Karpas-422 (cell line): ENCODE results near the gene KIRREL3. TPM values are rescaled to one million over a fixed set of nuclear protein-coding genes. Genes with fewer than 3 reads are reported as not detected.

ENCODE experiments used
- DNase-seq: peaks from one replicate; pipeline ENCODE4 v3.0.0-alpha.2; 2015
- H2AFZ ChIP-seq: fragments of 200-600 bp; sonication (generic); 2 replicates; pipeline ENCODE4 v1.6.1; 2014; ENCODE audit warnings: antibody characterized with exemption, low read length, mixed read lengths
- H3K27ac ChIP-seq: fragments of 200-600 bp; sonication (generic); 2 replicates; pipeline ENCODE4 v1.5.1; 2014; ENCODE audit warnings: mild to moderate bottlenecking, low read length, moderate library complexity
- H3K27me3 ChIP-seq: fragments of 200-600 bp; sonication (generic); 2 replicates; pipeline ENCODE4 v1.6.1; 2014; ENCODE audit warnings: low read length, mixed read lengths
- H3K36me3 ChIP-seq: fragments of 200-600 bp; sonication (generic); 2 replicates; pipeline ENCODE4 v1.6.1; 2014; ENCODE audit warnings: low read length, mixed read lengths; ENCODE audit not compliant: insufficient read depth
- H3K4me1 ChIP-seq: fragments of 200-600 bp; sonication (generic); 2 replicates; pipeline ENCODE4 v1.6.1; 2014; ENCODE audit warnings: mild to moderate bottlenecking, low read length, mixed read lengths
- H3K4me2 ChIP-seq: fragments of 200-600 bp; sonication (generic); 2 replicates; pipeline ENCODE4 v1.6.1; 2014; ENCODE audit warnings: low read length, low read depth, mild to moderate bottlenecking; ENCODE audit not compliant: poor library complexity, severe bottlenecking
- H3K4me3 ChIP-seq: fragments of 200-600 bp; sonication (generic); 2 replicates; pipeline ENCODE4 v1.5.1; 2014; ENCODE audit warnings: mild to moderate bottlenecking, antibody characterized with exemption, low read length, mixed read lengths
- H3K79me2 ChIP-seq: fragments of 200-600 bp; sonication (generic); 2 replicates; pipeline ENCODE4 v1.6.1; 2014; ENCODE audit warnings: mild to moderate bottlenecking, low read length, mixed read lengths
- H3K9ac ChIP-seq: fragments of 200-600 bp; sonication (generic); 2 replicates; pipeline ENCODE4 v1.6.0; 2014; ENCODE audit warnings: low read length
- H3K9me2 ChIP-seq: fragments of 200-600 bp; sonication (generic), shearing (Covaris generic); replicated peaks from 2 replicates; pipeline ENCODE4 v1.6.0; 2014; ENCODE audit warnings: mild to moderate bottlenecking, low read length, moderate library complexity; ENCODE audit not compliant: insufficient read depth
- H3K9me3 ChIP-seq: fragments of 300-700, 200-600 bp; sonication (generic); 2 replicates; pipeline ENCODE4 v1.6.1; 2014; ENCODE audit warnings: low read length, mixed read lengths
- H4K20me1 ChIP-seq: fragments of 200-600 bp; sonication (generic); 2 replicates; pipeline ENCODE4 v1.6.1; 2014; ENCODE audit warnings: mild to moderate bottlenecking, antibody characterized with exemption, low read length, low read depth; ENCODE audit not compliant: insufficient read depth
- total RNA-seq: library from RNA; depleted of rRNA; stranded (reverse); fragments of >200 nt; shearing (Covaris generic); gene quantifications from 2 replicates; pipeline ENCODE4 v1.2.3, GENCODE V29; 2014; ENCODE audit warnings: low replicate concordance

The KIRREL3 gene
- total RNA-seq, 1 experiment from 2014 or later = not detected

DNA sequence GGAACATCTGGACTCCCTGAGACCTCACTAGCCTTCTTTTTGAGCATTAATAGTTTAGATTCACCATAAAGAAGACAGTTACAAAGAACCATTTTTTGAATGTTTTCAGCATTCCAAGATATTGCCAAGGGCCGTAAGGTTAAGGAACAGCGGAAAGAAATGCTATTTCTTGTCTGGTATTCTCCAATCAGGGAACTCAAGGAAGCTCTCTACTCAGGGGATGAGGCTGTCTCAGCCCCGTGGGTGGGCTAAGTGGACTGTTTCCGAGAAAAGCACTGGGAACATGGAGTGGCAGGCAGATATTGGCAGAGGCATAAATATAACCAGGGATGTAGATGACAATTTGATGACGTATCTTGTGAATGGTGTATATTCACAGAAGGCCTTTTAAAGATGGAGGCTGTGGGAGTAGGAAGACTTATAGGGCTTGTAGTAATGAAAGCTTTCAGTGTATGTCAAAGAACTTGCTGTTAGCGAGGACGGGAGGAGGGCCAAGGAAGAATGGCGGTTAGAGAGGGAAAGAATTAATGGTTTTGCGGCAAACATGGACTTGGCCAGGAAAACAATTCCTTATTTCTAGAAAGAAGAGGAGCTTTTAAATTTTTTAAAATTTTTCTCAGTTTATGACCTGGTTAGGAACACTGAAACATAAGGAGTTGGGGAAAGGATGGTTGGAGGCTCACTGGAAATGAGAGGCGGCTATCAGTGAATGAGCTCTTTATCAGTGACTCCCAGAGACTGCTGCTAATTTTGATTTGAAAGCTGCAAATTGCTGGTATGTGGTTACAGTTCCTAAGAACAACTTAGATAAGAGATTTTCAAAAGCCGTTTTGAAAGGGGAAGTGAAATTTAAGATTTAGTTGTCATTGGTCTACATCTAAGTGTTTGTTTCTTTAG, 580.5 kb downstream of the KIRREL3 start:
- DNase-seq = peak; percentile 74
- Histone ChIP-seq H3K27ac (peak overlapping the region; percentile 79), H4K20me1 (no peaks in the 10 kb centered on the region), H3K4me1 (peaks cover 41% of the 10 kb centered on the region), H3K79me2 (no peaks in the 10 kb centered on the region), H3K27me3 (no peaks in the 10 kb centered on the region), H3K36me3 (no peaks in the 10 kb centered on the region), H3K9me3 (no peaks in the 10 kb centered on the region), H3K4me2 (peak overlapping the region; percentile 68), H2AFZ (no peak overlapping the region), H3K9ac (peak overlapping the region; percentile 37), H3K9me2 (no peaks in the 10 kb centered on the region), H3K4me3 (0 out of 2 replicates have a peak overlapping the region, but pooled peaks have one; percentile 27)

GRCh38 chr11:126418887-126419286, 581.7 kb downstream of the KIRREL3 start:
- Histone ChIP-seq H3K27me3 (no peaks in the 10 kb centered on the region), H3K9me3 (no peaks in the 10 kb centered on the region), H3K27ac (peak overlapping the region; percentile 57; the same call in 1 of the 2 replicates), H4K20me1 (no peaks in the 10 kb centered on the region), H3K9ac (no peak overlapping the region), H3K79me2 (no peaks in the 10 kb centered on the region), H3K9me2 (no peaks in the 10 kb centered on the region), H2AFZ (no peak overlapping the region), H3K4me2 (no peak overlapping the region), H3K4me1 (peaks cover 41% of the 10 kb centered on the region), H3K36me3 (no peaks in the 10 kb centered on the region), H3K4me3 (no peak overlapping the region)
- DNase-seq = no peak

DNA sequence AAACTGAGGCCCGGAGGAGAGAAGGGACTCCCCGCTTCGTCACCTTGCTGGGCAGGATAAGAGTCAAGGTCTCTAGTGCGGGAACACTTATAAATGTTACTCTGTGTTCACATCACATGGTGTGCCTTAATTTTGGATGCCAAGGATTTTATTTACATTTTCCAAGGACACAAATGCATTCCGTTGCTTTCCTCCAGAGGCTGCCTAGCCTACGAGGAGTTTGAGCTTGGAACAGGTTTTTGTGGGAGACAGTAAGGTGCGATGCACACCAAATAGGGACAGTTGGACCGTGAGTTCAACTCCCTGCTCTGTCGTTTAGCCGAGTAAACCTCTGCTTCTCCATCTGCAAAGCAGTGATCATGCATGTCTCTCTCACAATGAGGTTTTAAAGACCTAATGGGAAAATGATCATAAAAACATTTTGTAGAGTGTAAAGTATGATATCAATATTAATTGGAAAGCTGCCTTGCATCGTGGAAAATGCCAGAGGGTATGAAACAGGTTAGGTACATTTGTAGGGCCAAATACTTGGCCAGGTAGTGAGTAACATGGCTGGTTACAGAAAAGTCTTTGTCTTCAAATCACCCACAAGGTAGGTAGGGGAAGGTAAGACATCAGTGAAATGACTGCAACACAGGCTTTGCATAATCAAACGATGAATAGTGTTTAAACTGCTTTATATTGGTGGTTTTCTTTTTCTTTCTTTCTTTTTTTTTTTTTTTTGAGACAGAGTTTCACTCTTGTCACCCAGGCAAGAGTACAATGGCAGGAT, 583.3 kb downstream of the KIRREL3 start:
- no peaks in the 10 kb centered on the region for H3K27me3 ChIP-seq
- H4K20me1 ChIP-seq = no peaks in the 10 kb centered on the region
- H2AFZ ChIP-seq = no peak overlapping the region
- no peaks in the 10 kb centered on the region for H3K36me3 ChIP-seq
- no peaks in the 10 kb centered on the region for H3K79me2 ChIP-seq
- no peaks in the 10 kb centered on the region for H3K9me3 ChIP-seq
- peak overlapping the region; percentile 75 for H3K4me2 ChIP-seq
- peaks cover 41% of the 10 kb centered on the region for H3K4me1 ChIP-seq
- H3K27ac ChIP-seq = no peak overlapping the region
- H3K4me3 ChIP-seq = peak overlapping the region; percentile 65
- no peak for DNase-seq
- H3K9me2 ChIP-seq = no peaks in the 10 kb centered on the region
- peak overlapping the region; percentile 69 for H3K9ac ChIP-seq

- Histone ChIP-seq H3K9ac (peak overlapping the region; percentile 69), H3K36me3 (no peaks in the 10 kb centered on the region), H3K27me3 (no peaks in the 10 kb centered on the region), H3K4me1 (peaks cover 41% of the 10 kb centered on the region), H3K4me3 (peak overlapping the region; percentile 65), H3K4me2 (peak overlapping the region; percentile 75), H3K9me2 (no peaks in the 10 kb centered on the region), H4K20me1 (no peaks in the 10 kb centered on the region), H3K79me2 (no peaks in the 10 kb centered on the region), H3K27ac (no peak overlapping the region), H3K9me3 (no peaks in the 10 kb centered on the region), H2AFZ (peak overlapping the region; percentile 87; the same call in 1 of the 2 replicates)
- peak; percentile 89 for DNase-seq
Observed at GRCh38 chr11:126416542-126417090, 584.0 kb downstream of the KIRREL3 start.

- H3K4me1 ChIP-seq = peaks cover 38% of the 10 kb centered on the region
- no peaks in the 10 kb centered on the region for H3K27me3 ChIP-seq
- H3K9ac ChIP-seq = peak overlapping the region; percentile 69
- peak overlapping the region; percentile 65; the same call in 1 of the 2 replicates for H3K4me3 ChIP-seq
- H2AFZ ChIP-seq = peak overlapping the region; percentile 87; the same call in 1 of the 2 replicates
- H3K9me2 ChIP-seq = no peaks in the 10 kb centered on the region
- H3K79me2 ChIP-seq = no peaks in the 10 kb centered on the region
- no peak overlapping the region for H3K27ac ChIP-seq
- no peaks in the 10 kb centered on the region for H3K9me3 ChIP-seq
- H4K20me1 ChIP-seq = no peaks in the 10 kb centered on the region
- H3K36me3 ChIP-seq = no peaks in the 10 kb centered on the region
- H3K4me2 ChIP-seq = peak overlapping the region; percentile 75
- no peak for DNase-seq
Observed at GRCh38 chr11:126415669-126416420, 584.7 kb downstream of the KIRREL3 start.

- Histone ChIP-seq H3K4me2 (no peak overlapping the region), H3K27me3 (no peaks in the 10 kb centered on the region), H3K9ac (no peak overlapping the region), H2AFZ (no peak overlapping the region), H3K36me3 (no peaks in the 10 kb centered on the region), H3K79me2 (no peaks in the 10 kb centered on the region), H3K9me3 (no peaks in the 10 kb centered on the region), H3K9me2 (no peaks in the 10 kb centered on the region), H3K4me3 (no peak overlapping the region), H3K4me1 (peaks cover 32% of the 10 kb centered on the region), H3K27ac (no peak overlapping the region), H4K20me1 (no peaks in the 10 kb centered on the region)
- DNase-seq = no peak
Observed at GRCh38 chr11:126415128-126415527, 585.4 kb downstream of the KIRREL3 start.

DNA sequence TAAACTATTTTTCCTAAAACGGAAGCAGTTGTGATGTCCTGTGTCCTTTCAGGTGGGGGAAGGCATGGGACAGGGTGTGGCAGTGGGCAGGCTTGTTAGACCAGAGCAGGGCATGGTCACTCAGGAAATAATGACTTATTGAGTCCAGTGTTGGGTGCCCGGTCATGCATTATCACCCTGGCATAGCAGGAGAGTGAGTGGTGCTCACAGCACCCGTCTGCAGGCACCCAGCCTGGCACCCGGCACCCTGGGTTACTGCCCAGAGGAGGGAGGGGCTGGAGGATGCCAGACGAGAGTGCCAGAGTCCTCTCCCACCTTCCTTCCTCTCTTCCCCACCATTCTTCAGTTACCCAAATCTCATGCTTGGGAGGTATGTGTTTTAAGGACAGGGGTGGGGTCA, 586.0 kb downstream of the KIRREL3 start:
- H3K27me3 ChIP-seq = no peaks in the 10 kb centered on the region
- H2AFZ ChIP-seq = no peak overlapping the region
- no peak for DNase-seq
- no peaks in the 10 kb centered on the region for H3K9me3 ChIP-seq
- no peaks in the 10 kb centered on the region for H3K36me3 ChIP-seq
- no peaks in the 10 kb centered on the region for H4K20me1 ChIP-seq
- H3K9ac ChIP-seq = no peak overlapping the region
- H3K4me2 ChIP-seq = no peak overlapping the region
- H3K79me2 ChIP-seq = no peaks in the 10 kb centered on the region
- H3K4me3 ChIP-seq = no peak overlapping the region
- peaks cover 27% of the 10 kb centered on the region for H3K4me1 ChIP-seq
- H3K27ac ChIP-seq = no peak overlapping the region
- H3K9me2 ChIP-seq = no peaks in the 10 kb centered on the region
